H1 (cell line): ENCODE data around the gene CDC42EP1. TPM values are rescaled to one million over a fixed set of nuclear protein-coding genes. Genes with fewer than 3 reads are reported as not detected.

Source experiments
- CTCF ChIA-PET: fragments of 300-600 bp; sonication (Branson Sonifier 250); formaldehyde crosslinking; loops from one replicate; lab custom pipeline; 2021; ENCODE audit not compliant: partially characterized antibody; lab: Charles Lee
- POLR2A ChIA-PET: fragments of 300-600 bp; sonication (Branson Sonifier 250); formaldehyde crosslinking; loops from one replicate; lab custom pipeline; 2021; ENCODE audit warnings: inconsistent platforms; ENCODE audit not compliant: partially characterized antibody; lab: Charles Lee
- DNase-seq, 2 experiments: peaks; one replicate each; pipeline versions ENCODE4 v3.0.0 to v3.0.0-alpha.2; 2010 to 2022; ENCODE audit warnings: low spot score in 2 of 2, low read depth in 1 of 2, mixed read lengths in 1 of 2
- FAIRE-seq: peaks from 2 replicates; lab custom pipeline; 2011; peaks lifted over from hg19 to GRCh38; lab: Jason Lieb, UNC
- H2AFZ ChIP-seq: 2 replicates; pipeline ENCODE4 v1.8.1; 2012; ENCODE audit warnings: low read length, inconsistent platforms
- H2AK5ac ChIP-seq: 2 replicates; pipeline ENCODE4 v1.6.1; 2013; ENCODE audit warnings: low read depth, low read length
- H2BK120ac ChIP-seq: replicated peaks from 2 replicates; pipeline ENCODE3; 2013; ENCODE audit warnings: low read depth, low read length, inconsistent platforms
- H2BK12ac ChIP-seq: 2 replicates; pipeline ENCODE4 v1.6.1; 2013; ENCODE audit warnings: low read depth, low read length
- H2BK15ac ChIP-seq: 2 replicates; pipeline ENCODE4 v1.6.1; 2013; ENCODE audit warnings: low read length
- H2BK20ac ChIP-seq: 2 replicates; pipeline ENCODE4 v1.6.1; 2013; ENCODE audit warnings: low read length
- H2BK5ac ChIP-seq: 2 replicates; pipeline ENCODE4 v1.6.1; 2013; ENCODE audit warnings: low read depth, low read length
- H3K14ac ChIP-seq: 2 replicates; pipeline ENCODE4 v1.6.1; 2013; ENCODE audit warnings: inconsistent platforms; ENCODE audit not compliant: insufficient read length
- H3K18ac ChIP-seq: 2 replicates; pipeline ENCODE4 v1.6.1; 2013; ENCODE audit warnings: low read length; ENCODE audit errors: extremely low read depth
- H3K23ac ChIP-seq: 2 replicates; pipeline ENCODE4 v1.6.1; 2013; ENCODE audit warnings: inconsistent platforms; ENCODE audit not compliant: insufficient read length
- H3K23me2 ChIP-seq: 2 replicates; pipeline ENCODE4 v1.6.1; 2013; ENCODE audit warnings: low read depth, low read length
- H3K27ac ChIP-seq: 2 replicates; pipeline ENCODE4 v1.6.1; 2011; ENCODE audit warnings: low read depth, low read length, inconsistent platforms
- H3K27me3 ChIP-seq, 4 experiments: replicated peaks in 1 of 4; 1 replicate in 1 of 4; 2 replicates in 3 of 4; pipeline versions ENCODE4 v1.6.1 to v1.8.1; 2011 to 2013; ENCODE audit warnings: low read length in 3 of 4, mild to moderate bottlenecking in 3 of 4, inconsistent platforms in 2 of 4, mixed read lengths in 2 of 4, moderate library complexity in 1 of 4; ENCODE audit not compliant: control insufficient read depth in 3 of 4, insufficient read depth in 3 of 4; ENCODE audit errors: extremely low read depth in 1 of 4
- H3K36me3 ChIP-seq, 4 experiments: 2 replicates each; pipeline versions ENCODE4 v1.6.1 to v1.8.1; 2011 to 2013; ENCODE audit warnings: mild to moderate bottlenecking in 4 of 4, low read length in 3 of 4, moderate library complexity in 2 of 4, control low read depth in 1 of 4, inconsistent platforms in 1 of 4; ENCODE audit not compliant: insufficient read depth in 4 of 4, control insufficient read depth in 2 of 4
- H3K4ac ChIP-seq: replicated peaks from 2 replicates; pipeline ENCODE3; 2013; ENCODE audit warnings: low read length, low read depth, mixed read lengths, inconsistent platforms; ENCODE audit not compliant: insufficient read length
- H3K4me1 ChIP-seq, 4 experiments: replicated peaks in 1 of 4; 1 replicate in 1 of 4; 2 replicates in 3 of 4; pipeline versions ENCODE4 v1.6.1 to v1.8.1; 2011 to 2013; ENCODE audit warnings: low read length in 3 of 4, inconsistent platforms in 2 of 4, mixed read lengths in 1 of 4; ENCODE audit not compliant: insufficient read depth in 4 of 4, control insufficient read depth in 3 of 4
- H3K4me2 ChIP-seq, 2 experiments: 2 replicates each; pipeline versions ENCODE4 v1.6.1 to v1.8.1; 2011 to 2013; ENCODE audit warnings: low read depth in 2 of 2, low read length in 2 of 2, control low read depth in 1 of 2, inconsistent platforms in 1 of 2, mild to moderate bottlenecking in 1 of 2; ENCODE audit not compliant: insufficient read depth in 1 of 2
- H3K4me3 ChIP-seq, 4 experiments: fragments of 200-600, 300-600 bp in 1 of 4; sonication (generic), shearing (Covaris generic), sonication (Bioruptor Twin) in 1 of 4; 2 replicates each; pipeline versions ENCODE4 v1.5.1 to v1.8.1; 2011 to 2016; ENCODE audit warnings: low read length in 4 of 4, low read depth in 3 of 4, control low read depth in 2 of 4, inconsistent platforms in 2 of 4, mild to moderate bottlenecking in 2 of 4, mixed read lengths in 1 of 4, moderate library complexity in 1 of 4; ENCODE audit not compliant: insufficient read depth in 2 of 4; ENCODE audit errors: extremely low read depth in 1 of 4
- H3K56ac ChIP-seq: replicated peaks from 2 replicates; pipeline ENCODE3; 2013; ENCODE audit warnings: low read depth, mild to moderate bottlenecking, mixed read lengths, low read length, inconsistent platforms; ENCODE audit not compliant: insufficient read length
- H3K79me1 ChIP-seq: 2 replicates; pipeline ENCODE4 v1.6.1; 2013; ENCODE audit warnings: low read depth, low read length, control low read depth
- H3K79me2 ChIP-seq, 2 experiments: 2 replicates each; pipeline versions ENCODE4 v1.6.1 to v1.8.1; 2012 to 2013; ENCODE audit warnings: low read length in 2 of 2, mild to moderate bottlenecking in 2 of 2, inconsistent platforms in 1 of 2; ENCODE audit not compliant: insufficient read depth in 2 of 2, control insufficient read depth in 1 of 2
- H3K9ac ChIP-seq, 4 experiments: replicated peaks in 1 of 4; 1 replicate in 1 of 4; 2 replicates in 3 of 4; pipeline versions ENCODE4 v1.6.1 to v1.8.1; 2011 to 2013; ENCODE audit warnings: low read depth in 3 of 4, low read length in 3 of 4, control low read depth in 2 of 4, mild to moderate bottlenecking in 2 of 4, moderate library complexity in 2 of 4, inconsistent platforms in 1 of 4; ENCODE audit errors: extremely low read depth in 1 of 4
- H3K9me3 ChIP-seq, 2 experiments: 2 replicates each; pipeline versions ENCODE4 v1.6.1 to v1.8.1; 2012 to 2013; ENCODE audit warnings: mild to moderate bottlenecking in 2 of 2, moderate library complexity in 2 of 2, control low read depth in 1 of 2, inconsistent platforms in 1 of 2, low read depth in 1 of 2, low read length in 1 of 2, mixed read lengths in 1 of 2; ENCODE audit not compliant: insufficient read depth in 2 of 2
- H4K20me1 ChIP-seq, 2 experiments: replicated peaks in 1 of 2; 2 replicates each; pipeline versions ENCODE3 to v1.8.1; 2011 to 2013; ENCODE audit warnings: inconsistent platforms in 2 of 2, low read length in 2 of 2, mild to moderate bottlenecking in 1 of 2; ENCODE audit not compliant: insufficient read depth in 2 of 2, control insufficient read depth in 1 of 2
- H4K5ac ChIP-seq: 2 replicates; pipeline ENCODE4 v1.6.1; 2013; ENCODE audit warnings: low read length, low read depth, mixed read lengths, inconsistent platforms; ENCODE audit not compliant: insufficient read length
- H4K8ac ChIP-seq: 2 replicates; pipeline ENCODE4 v1.8.0; 2013; ENCODE audit warnings: mild to moderate bottlenecking, moderate library complexity, low read length, inconsistent platforms; ENCODE audit not compliant: insufficient read depth; ENCODE audit errors: extremely low read depth
- H4K91ac ChIP-seq: replicated peaks from 2 replicates; pipeline ENCODE3; 2013; ENCODE audit warnings: low read length, mixed read lengths, inconsistent platforms; ENCODE audit not compliant: insufficient read length
- ASH2L ChIP-seq: fragments of 200-600, 300-600 bp; sonication (generic); IDR thresholded peaks from one replicate; pipeline ENCODE4 v1.7.1; 2017; ENCODE audit warnings: low read length
- BCL11A ChIP-seq, 2 experiments: IDR thresholded peaks; one replicate each; pipeline ENCODE4 v1.6.1; 2011; ENCODE audit warnings: low read depth in 2 of 2, low read length in 2 of 2, mild to moderate bottlenecking in 2 of 2
- CHD2 ChIP-seq: IDR thresholded peaks from 2 replicates; pipeline ENCODE4 v1.6.1; 2012; ENCODE audit warnings: low read length, improper control_type of control experiment
- HDAC2 ChIP-seq, 2 experiments: fragments of 300-600 bp in 1 of 2; sonication (generic) in 1 of 2; IDR thresholded peaks; 2 replicates each; pipeline ENCODE4 v1.6.1; 2011 to 2012; ENCODE audit warnings: low read depth in 2 of 2, low read length in 2 of 2, mild to moderate bottlenecking in 2 of 2, moderate library complexity in 2 of 2, borderline replicate concordance in 1 of 2, inconsistent platforms in 1 of 2
- KDM4A ChIP-seq: IDR thresholded peaks from one replicate; pipeline ENCODE4 v1.7.1; 2012; ENCODE audit warnings: low read depth, mild to moderate bottlenecking, moderate library complexity, low read length, inconsistent platforms; ENCODE audit not compliant: severe bottlenecking
- RFX5 ChIP-seq: IDR thresholded peaks from 2 replicates; pipeline ENCODE4 v1.6.1; 2011; ENCODE audit warnings: low read depth, low read length, improper control_type of control experiment, borderline replicate concordance
- ZNF274 ChIP-seq: IDR thresholded peaks from 2 replicates; pipeline ENCODE4 v1.7.0; 2012; ENCODE audit warnings: low read length, borderline replicate concordance; ENCODE audit errors: extremely low read depth
- WGBS, 2 experiments: shearing (Covaris generic) in 1 of 2; methylation state at CpG; one replicate each; pipeline versions ENCODE4 v1.1.6 to v1.1.7; 2013 to 2015; ENCODE audit warnings: low lambda C conversion rate in 2 of 2, mixed read lengths in 2 of 2, inconsistent platforms in 1 of 2, low coverage in 1 of 2, missing lambda C conversion rate in 1 of 2; ENCODE audit not compliant: insufficient replicate concordance in 2 of 2, insufficient coverage in 1 of 2, insufficient read length in 1 of 2; ENCODE audit errors: extremely low coverage in 1 of 2, missing lambda C conversion rate in 1 of 2; 5-methylcytosine and 5-hydroxymethylcytosine counted together
- polyA plus RNA-seq, 7 experiments: library from polyadenylated mRNA; depleted of rRNA in 3 of 7; stranded (reverse) in 5 of 7; unstranded in 2 of 7; fragments of >200 nt in 5 of 7; fragments of 200-250 nt in 2 of 7; gene quantifications; 1 replicate in 5 of 7; 2 replicates in 1 of 7; 4 replicates in 1 of 7; pipeline versions ENCODE4 v1.2.1 to v1.2.3, GENCODE V29; 2011 to 2013; ENCODE audit warnings: missing spikeins in 2 of 7, mixed read lengths in 2 of 7
- total RNA-seq: library from RNA; stranded (reverse); fragmentation: NEBNext Ultra II Directional; extraction: Animal tissue kit (Norgen Biotek cat#: 25700); gene quantifications from 2 replicates; pipeline ENCODE4 v1.2.1, GENCODE V29; 2021
- TF ChIP-seq, protein P1 (sequence below): IDR thresholded peaks from 2 replicates; pipeline ENCODE4 v1.6.1; 2012; ENCODE audit warnings: inconsistent platforms
- TF ChIP-seq, protein P2 (sequence below): IDR thresholded peaks from 2 replicates; pipeline ENCODE4 v1.6.1; 2011; ENCODE audit warnings: low read length, improper control_type of control experiment

CDC42EP1 gene
- total and polyA plus RNA-seq, 2 of the 8 experiments (the other 6 are each of a cell fraction or from before 2014, with no cell fraction given) = 8.3 to 11.2 TPM

DNA sequence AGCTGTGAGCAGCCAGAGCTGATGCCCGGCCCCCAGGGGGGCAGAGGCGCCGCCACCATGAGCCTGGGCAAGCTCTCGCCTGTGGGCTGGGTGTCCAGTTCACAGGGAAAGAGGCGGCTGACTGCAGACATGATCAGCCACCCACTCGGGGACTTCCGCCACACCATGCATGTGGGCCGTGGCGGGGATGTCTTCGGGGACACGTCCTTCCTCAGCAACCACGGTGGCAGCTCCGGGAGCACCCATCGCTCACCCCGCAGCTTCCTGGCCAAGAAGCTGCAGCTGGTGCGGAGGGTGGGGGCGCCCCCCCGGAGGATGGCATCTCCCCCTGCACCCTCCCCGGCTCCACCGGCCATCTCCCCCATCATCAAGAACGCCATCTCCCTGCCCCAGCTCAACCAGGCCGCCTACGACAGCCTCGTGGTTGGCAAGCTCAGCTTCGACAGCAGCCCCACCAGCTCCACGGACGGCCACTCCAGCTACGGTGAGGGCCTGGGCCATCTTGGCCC lies 6.1 kb downstream of the CDC42EP1 start:
- FAIRE-seq (no peak), DNase-seq (no peak)
- H3K14ac ChIP-seq = no peak overlapping the region
- H4K8ac ChIP-seq = no peak overlapping the region; the same call in 1 of the 2 replicates
- H4K20me1 ChIP-seq = no peaks in the 10 kb centered on the region
- POLR2A ChIA-PET = interaction anchor here (1.0 to 12.2 kb wide), 6 partner anchors 8 to 120 kb away, joined by 3 to 198 read pairs (median 3); partner anchors contain the start of gene NOL12
- 88% methylated on average over 20 of the region's 28 CpGs; no CpG with 5 or more reads in 1 of the 2 experiments for WGBS, 2 experiments
- CTCF ChIA-PET = interaction anchor here (0.8 to 39.4 kb wide), 24 partner anchors 10 to 115 kb away, joined by 3 to 1347 read pairs (median 8); partner anchors contain the start of genes GGA1, LGALS2 and MFNG
- H2BK120ac ChIP-seq = no peak overlapping the region
- H3K9ac ChIP-seq = no peak overlapping the region
- peaks cover 13 to 41% (median 24%) of the 10 kb centered on the region in 4 experiments for H3K4me1 ChIP-seq
- peak overlapping the region; percentile 80; the same call in 1 of the 2 replicates for H2BK12ac ChIP-seq
- H3K36me3 ChIP-seq = no peaks in the 10 kb centered on the region
- peak overlapping the region; percentile 8; the same call in 1 of the 2 replicates for H2AK5ac ChIP-seq
- H3K56ac ChIP-seq = no peak overlapping the region
- peaks cover 3% of the 10 kb centered on the region; the same call in 1 of the 2 replicates for H3K23me2 ChIP-seq
- peak overlapping the region; percentile 24 for H2BK5ac ChIP-seq
- peak overlapping the region; percentile 13; the same call in 1 of the 2 replicates for H2BK15ac ChIP-seq
- no peaks in the 10 kb centered on the region for H3K9me3 ChIP-seq
- H3K18ac ChIP-seq = no peak overlapping the region
- H3K4me2 ChIP-seq = no peak overlapping the region
- H3K4me3 ChIP-seq = no peak overlapping the region
- H3K79me1 ChIP-seq = no peaks in the 10 kb centered on the region
- H4K5ac ChIP-seq = no peak overlapping the region
- no peak overlapping the region for H3K27ac ChIP-seq
- no peaks in the 10 kb centered on the region for H3K79me2 ChIP-seq
- no peak overlapping the region for H2BK20ac ChIP-seq
- no peak overlapping the region for H2AFZ ChIP-seq
- H3K4ac ChIP-seq = no peak overlapping the region
- no peak overlapping the region for H3K23ac ChIP-seq
- H4K91ac ChIP-seq = no peak overlapping the region
- H3K27me3 ChIP-seq = peaks cover 2 to 6% (median 3%) of the 10 kb centered on the region in 4 experiments; a peak in 6 of 7 replicates
- TF ChIP-seq ASH2L (no peak), BCL11A (IDR thresholded peaks at IDR 0.05; ENCODE audit: low read depth in 2 of 2, low read length in 2 of 2) (no peak), KDM4A (no peak), CHD2 (no peak), ZNF274 (no peak), RFX5 (no peak), HDAC2 (IDR thresholded peaks at IDR 0.05; ENCODE audit: borderline replicate concordance in 1 of 2, low read depth in 2 of 2, low read length in 2 of 2) (no peak)
- TF ChIP-seq, protein P1, sequence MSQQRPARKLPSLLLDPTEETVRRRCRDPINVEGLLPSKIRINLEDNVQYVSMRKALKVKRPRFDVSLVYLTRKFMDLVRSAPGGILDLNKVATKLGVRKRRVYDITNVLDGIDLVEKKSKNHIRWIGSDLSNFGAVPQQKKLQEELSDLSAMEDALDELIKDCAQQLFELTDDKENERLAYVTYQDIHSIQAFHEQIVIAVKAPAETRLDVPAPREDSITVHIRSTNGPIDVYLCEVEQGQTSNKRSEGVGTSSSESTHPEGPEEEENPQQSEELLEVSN = no peak
- TF ChIP-seq, protein P2, sequence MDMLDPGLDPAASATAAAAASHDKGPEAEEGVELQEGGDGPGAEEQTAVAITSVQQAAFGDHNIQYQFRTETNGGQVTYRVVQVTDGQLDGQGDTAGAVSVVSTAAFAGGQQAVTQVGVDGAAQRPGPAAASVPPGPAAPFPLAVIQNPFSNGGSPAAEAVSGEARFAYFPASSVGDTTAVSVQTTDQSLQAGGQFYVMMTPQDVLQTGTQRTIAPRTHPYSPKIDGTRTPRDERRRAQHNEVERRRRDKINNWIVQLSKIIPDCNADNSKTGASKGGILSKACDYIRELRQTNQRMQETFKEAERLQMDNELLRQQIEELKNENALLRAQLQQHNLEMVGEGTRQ = no peak
